Lower lobe of right lung (tissue), 2 donors: ENCODE measurements around the gene HEMK1. TPM values are rescaled to one million over a fixed set of nuclear protein-coding genes. Genes with fewer than 3 reads are reported as not detected.

Experiments
- ATAC-seq, 2 donors: fragments of 200-7000 bp; cut with Tn5 transposase; one replicate each; pipeline ENCODE4 v1.9.1; 2020 to 2022; ENCODE audit warnings: mild to moderate bottlenecking in 2 of 2, moderate library complexity in 2 of 2
- DNase-seq: peaks from one replicate; pipeline ENCODE4 v3.0.0-alpha.2; 2020
- H3K27ac ChIP-seq: fragments of 200-600 bp; one replicate; pipeline ENCODE4 v1.8.0; 2022
- H3K27me3 ChIP-seq: fragments of 200-600 bp; one replicate; pipeline ENCODE4 v1.8.0; 2022; ENCODE audit warnings: low read depth
- H3K36me3 ChIP-seq: fragments of 200-600 bp; one replicate; pipeline ENCODE4 v1.8.0; 2022; ENCODE audit warnings: mild to moderate bottlenecking
- H3K4me1 ChIP-seq: fragments of 200-600 bp; one replicate; pipeline ENCODE4 v1.8.0; 2022
- H3K4me3 ChIP-seq: fragments of 200-600 bp; one replicate; pipeline ENCODE4 v1.8.0; 2022; ENCODE audit warnings: mild to moderate bottlenecking
- H3K9me3 ChIP-seq: fragments of 200-600 bp; one replicate; pipeline ENCODE4 v1.8.0; 2022
- CTCF ChIP-seq: fragments of 200-600 bp; IDR thresholded peaks from one replicate; pipeline ENCODE4 v1.8.0; 2022; ENCODE audit warnings: antibody characterized with exemption, mild to moderate bottlenecking
- intact Hi-C: fragments of 100-400 bp; cut with DNase I; formaldehyde crosslinking; loops from one replicate; pipeline ENCODE4 v1.11.0; 2022
- total RNA-seq: library from RNA; stranded (reverse); fragmentation: NEBNext Ultra II Directional; extraction: Animal tissue kit (Norgen Biotek cat#: 25700); gene quantifications from one replicate; pipeline ENCODE4 v1.2.1, GENCODE V29; 2021
- donor health status: DM: no; HTN: yes; CAD: no; lungs with severe emphysema.

The HEMK1 gene
- total RNA-seq, 1 donor from 2014 or later: 28.4 TPM

GRCh38 chr3:50533316-50533715, 36.0 kb upstream of the HEMK1 start:
- DNase-seq (no peak), ATAC-seq (no peak)
- intact Hi-C loops: no loop called here
- no peak overlapping the region for H3K27ac ChIP-seq
- no peak for TF ChIP-seq CTCF
- H3K36me3 ChIP-seq: no peaks in the 10 kb centered on the region
- peaks cover 4% of the 10 kb centered on the region for H3K4me1 ChIP-seq
- peaks cover 6% of the 10 kb centered on the region for H3K27me3 ChIP-seq
- no peak overlapping the region for H3K4me3 ChIP-seq
- H3K9me3 ChIP-seq: no peaks in the 10 kb centered on the region

- H3K36me3 ChIP-seq: no peaks in the 10 kb centered on the region
- TF ChIP-seq CTCF: no peak
- ATAC-seq: no peak
- H3K27ac ChIP-seq: no peak overlapping the region
- no peak overlapping the region for H3K4me3 ChIP-seq
- H3K9me3 ChIP-seq: no peaks in the 10 kb centered on the region
- H3K27me3 ChIP-seq: peaks cover 6% of the 10 kb centered on the region
- intact Hi-C loops: no loop called here
- H3K4me1 ChIP-seq: peaks cover 4% of the 10 kb centered on the region
- DNase-seq: no peak
Measured at GRCh38 chr3:50533807-50534461, 35.4 kb upstream of the HEMK1 start.

GRCh38 chr3:50534681-50535330, 34.5 kb upstream of the HEMK1 start:
- ATAC-seq: no peak
- no peak for DNase-seq
- intact Hi-C loops: no loop called here
- Histone ChIP-seq H3K27me3 (peaks cover 4% of the 10 kb centered on the region), H3K4me1 (peaks cover 3% of the 10 kb centered on the region), H3K4me3 (no peak overlapping the region), H3K27ac (no peak overlapping the region), H3K36me3 (no peaks in the 10 kb centered on the region), H3K9me3 (no peaks in the 10 kb centered on the region)
- TF ChIP-seq CTCF: no peak

- intact Hi-C loops: no loop called here
- Histone ChIP-seq H3K27me3 (no peaks in the 10 kb centered on the region), H3K27ac (no peak overlapping the region), H3K4me1 (no peaks in the 10 kb centered on the region), H3K36me3 (no peaks in the 10 kb centered on the region), H3K4me3 (no peak overlapping the region), H3K9me3 (no peaks in the 10 kb centered on the region)
- TF ChIP-seq CTCF: no peak
- DNase-seq: no peak
- ATAC-seq: no peak
Measured at GRCh38 chr3:50536471-50537180, 32.7 kb upstream of the HEMK1 start.

- H3K4me1 ChIP-seq: no peaks in the 10 kb centered on the region
- H3K36me3 ChIP-seq: no peaks in the 10 kb centered on the region
- ATAC-seq: no peak
- H3K9me3 ChIP-seq: no peaks in the 10 kb centered on the region
- no peaks in the 10 kb centered on the region for H3K27me3 ChIP-seq
- no peak for TF ChIP-seq CTCF
- H3K4me3 ChIP-seq: no peak overlapping the region
- H3K27ac ChIP-seq: no peak overlapping the region
- intact Hi-C loops: no loop called here
- no peak for DNase-seq
Measured at GRCh38 chr3:50537421-50538129, 31.7 kb upstream of the HEMK1 start.
